Measurements from ENCODE around the gene INAFM2.

DNA sequence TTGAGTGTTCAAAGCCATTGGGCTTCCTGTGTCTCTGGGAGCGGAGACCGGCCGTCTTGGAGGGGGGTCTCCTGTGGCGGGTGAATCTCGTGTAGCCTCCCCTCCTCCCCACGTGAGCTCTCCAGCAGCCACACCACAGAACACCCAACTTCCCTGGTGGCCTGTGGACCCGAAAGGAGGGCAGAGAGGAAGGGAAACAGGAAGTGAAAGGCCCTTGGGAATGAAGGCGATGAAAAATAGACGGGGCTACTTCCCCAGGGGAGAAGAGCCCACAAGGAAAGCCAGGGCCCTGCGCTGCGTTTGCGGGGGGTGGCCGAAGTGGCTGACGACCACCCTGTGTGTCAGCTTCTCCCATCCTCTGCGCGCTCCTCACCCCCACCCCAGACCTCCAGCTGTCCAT lies 46.0 kb upstream of the INAFM2 start:
- TF ChIP-seq, protein P1, sequence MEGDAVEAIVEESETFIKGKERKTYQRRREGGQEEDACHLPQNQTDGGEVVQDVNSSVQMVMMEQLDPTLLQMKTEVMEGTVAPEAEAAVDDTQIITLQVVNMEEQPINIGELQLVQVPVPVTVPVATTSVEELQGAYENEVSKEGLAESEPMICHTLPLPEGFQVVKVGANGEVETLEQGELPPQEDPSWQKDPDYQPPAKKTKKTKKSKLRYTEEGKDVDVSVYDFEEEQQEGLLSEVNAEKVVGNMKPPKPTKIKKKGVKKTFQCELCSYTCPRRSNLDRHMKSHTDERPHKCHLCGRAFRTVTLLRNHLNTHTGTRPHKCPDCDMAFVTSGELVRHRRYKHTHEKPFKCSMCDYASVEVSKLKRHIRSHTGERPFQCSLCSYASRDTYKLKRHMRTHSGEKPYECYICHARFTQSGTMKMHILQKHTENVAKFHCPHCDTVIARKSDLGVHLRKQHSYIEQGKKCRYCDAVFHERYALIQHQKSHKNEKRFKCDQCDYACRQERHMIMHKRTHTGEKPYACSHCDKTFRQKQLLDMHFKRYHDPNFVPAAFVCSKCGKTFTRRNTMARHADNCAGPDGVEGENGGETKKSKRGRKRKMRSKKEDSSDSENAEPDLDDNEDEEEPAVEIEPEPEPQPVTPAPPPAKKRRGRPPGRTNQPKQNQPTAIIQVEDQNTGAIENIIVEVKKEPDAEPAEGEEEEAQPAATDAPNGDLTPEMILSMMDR (IDR thresholded peaks at IDR 0.05): no peak
- no peak for TF ChIP-seq EP300 (IDR thresholded peaks at IDR 0.05)

Measured in ovary (tissue), 3 donors.